SK-N-SH (cell line): ENCODE data around the gene CREB3L1. TPM values are rescaled to one million over a fixed set of nuclear protein-coding genes. Genes with fewer than 3 reads are reported as not detected.

Experiments used
- CTCF ChIA-PET: fragments of 300-600, 350-600 bp; formaldehyde crosslinking; extraction: SDS; loops from one replicate; lab custom pipeline; 2021; lab: Yijun Ruan, JAX
- POLR2A ChIA-PET: fragments of 350-600 bp; sonication (Branson Sonifier 250); formaldehyde crosslinking; extraction: SDS; loops from one replicate; lab custom pipeline; 2020; ENCODE audit warnings: antibody characterized with exemption, inconsistent platforms; lab: Yijun Ruan, JAX
- DNase-seq: peaks from one replicate; pipeline ENCODE4 v3.0.0; 2012
- H2AFZ ChIP-seq: fragments of 200-600 bp; sonication (generic); 2 replicates; pipeline ENCODE4 v1.8.1; 2016; ENCODE audit warnings: antibody characterized with exemption, mild to moderate bottlenecking, low read depth
- H3F3A ChIP-seq: fragments of 200-600 bp; sonication (generic); replicated peaks from 2 replicates; pipeline ENCODE3; 2016; ENCODE audit warnings: antibody characterized with exemption, mild to moderate bottlenecking; ENCODE audit not compliant: insufficient read depth
- H3K27ac ChIP-seq, 2 experiments: fragments of 200-500 bp in 1 of 2; fragments of 200-600 bp in 1 of 2; sonication (Bioruptor generic) in 1 of 2; sonication (generic), shearing (Covaris generic) in 1 of 2; 2 replicates each; pipeline versions ENCODE4 v1.5.1 to v1.6.1; 2014 to 2016; ENCODE audit warnings: low read depth in 2 of 2, inconsistent platforms in 1 of 2, low read length in 1 of 2, mild to moderate bottlenecking in 1 of 2, mixed read lengths in 1 of 2
- H3K27me3 ChIP-seq: fragments of 200-600 bp; sonication (generic), shearing (Covaris generic); 2 replicates; pipeline ENCODE4 v1.6.1; 2016; ENCODE audit warnings: mixed run types; ENCODE audit not compliant: insufficient read depth
- H3K36me3 ChIP-seq, 2 experiments: fragments of 200-500 bp in 1 of 2; fragments of 200-600 bp in 1 of 2; sonication (Bioruptor generic) in 1 of 2; sonication (generic) in 1 of 2; replicated peaks in 1 of 2; 2 replicates each; pipeline versions ENCODE3 to v1.5.1; 2014 to 2016; ENCODE audit warnings: low read length in 1 of 2, mild to moderate bottlenecking in 1 of 2; ENCODE audit not compliant: insufficient read depth in 2 of 2, control insufficient read depth in 1 of 2
- H3K4me1 ChIP-seq, 2 experiments: fragments of 200-500 bp in 1 of 2; fragments of 200-600 bp in 1 of 2; sonication (Bioruptor generic) in 1 of 2; sonication (generic), shearing (Covaris generic) in 1 of 2; 2 replicates each; pipeline versions ENCODE4 v1.5.1 to v1.6.1; 2014 to 2016; ENCODE audit warnings: low read depth in 1 of 2, low read length in 1 of 2, mixed run types in 1 of 2; ENCODE audit not compliant: insufficient read depth in 2 of 2, control insufficient read depth in 1 of 2
- H3K4me2 ChIP-seq: fragments of 200-600 bp; sonication (generic), shearing (Covaris generic); 2 replicates; pipeline ENCODE4 v1.6.1; 2017; ENCODE audit warnings: mixed run types
- H3K4me3 ChIP-seq, 2 experiments: fragments of 200-500 bp in 1 of 2; fragments of 200-600 bp in 1 of 2; sonication (Bioruptor generic) in 1 of 2; sonication (generic), shearing (Covaris generic) in 1 of 2; 2 replicates each; pipeline versions ENCODE4 v1.5.1 to v1.8.1; 2014 to 2016; ENCODE audit warnings: low read depth in 2 of 2, inconsistent platforms in 1 of 2, low read length in 1 of 2, mild to moderate bottlenecking in 1 of 2, mixed read lengths in 1 of 2, moderate library complexity in 1 of 2
- H3K79me2 ChIP-seq: fragments of 200-600 bp; sonication (generic); 2 replicates; pipeline ENCODE4 v1.8.1; 2017; ENCODE audit warnings: mild to moderate bottlenecking; ENCODE audit not compliant: insufficient read depth
- H3K9ac ChIP-seq: fragments of 200-600 bp; sonication (generic); 2 replicates; pipeline ENCODE4 v1.6.1; 2017; ENCODE audit warnings: mixed run types
- H3K9me2 ChIP-seq: fragments of 200-600 bp; sonication (generic); 2 replicates; pipeline ENCODE4 v1.6.1; 2017; ENCODE audit warnings: mixed run types
- H3K9me3 ChIP-seq: fragments of 200-600 bp; sonication (generic); 2 replicates; pipeline ENCODE4 v1.6.1; 2017; ENCODE audit warnings: mixed run types, mild to moderate bottlenecking, moderate library complexity
- H4K20me1 ChIP-seq: fragments of 200-600 bp; sonication (generic); 2 replicates; pipeline ENCODE4 v1.6.1; 2017; ENCODE audit warnings: mild to moderate bottlenecking, mixed run types; ENCODE audit not compliant: insufficient read depth
- CHD2 ChIP-seq: fragments of 150-350 bp; IDR thresholded peaks from 2 replicates; pipeline ENCODE4 v1.6.1; 2018; ENCODE audit warnings: low read length; ENCODE audit not compliant: partially characterized antibody
- CTCF ChIP-seq: fragments of 200-600 bp; sonication (generic); IDR thresholded peaks from 2 replicates; pipeline ENCODE4 v1.6.1; 2017; ENCODE audit warnings: antibody characterized with exemption, mild to moderate bottlenecking, moderate library complexity
- JUND ChIP-seq: IDR thresholded peaks from 2 replicates; pipeline ENCODE4 v1.4.0; 2012
- MEF2A ChIP-seq: IDR thresholded peaks from 2 replicates; pipeline ENCODE4 v1.4.0; 2012; ENCODE audit warnings: low read depth, borderline replicate concordance
- MXI1 ChIP-seq: IDR thresholded peaks from 2 replicates; pipeline ENCODE4 v1.6.1; 2012; ENCODE audit warnings: mild to moderate bottlenecking, low read depth, low read length, improper control_type of control experiment
- NFIC ChIP-seq: IDR thresholded peaks from 2 replicates; pipeline ENCODE4 v1.4.0; 2012; ENCODE audit warnings: borderline replicate concordance
- NRF1 ChIP-seq: IDR thresholded peaks from 2 replicates; pipeline ENCODE4 v1.6.1; 2012; ENCODE audit warnings: low read depth, mild to moderate bottlenecking, low read length
- POLR2AphosphoS5 ChIP-seq: IDR thresholded peaks from 2 replicates; pipeline ENCODE4 v1.6.1; 2012; ENCODE audit warnings: low read depth, low read length
- RAD21 ChIP-seq: IDR thresholded peaks from 2 replicates; pipeline ENCODE4 v1.6.1; 2012; ENCODE audit warnings: mild to moderate bottlenecking, low read length
- RFX5 ChIP-seq: IDR thresholded peaks from 2 replicates; pipeline ENCODE4 v1.6.1; 2012; ENCODE audit warnings: mild to moderate bottlenecking, improper control_type of control experiment, low read length
- SIN3A ChIP-seq: IDR thresholded peaks from 2 replicates; pipeline ENCODE4 v1.6.1; 2012; ENCODE audit warnings: low read depth, mild to moderate bottlenecking, low read length, moderate library complexity, borderline replicate concordance
- TAF1 ChIP-seq: IDR thresholded peaks from 2 replicates; pipeline ENCODE4 v1.6.1; 2012; ENCODE audit warnings: low read depth, mild to moderate bottlenecking, low read length, moderate library complexity, borderline replicate concordance
- TCF12 ChIP-seq: IDR thresholded peaks from 2 replicates; pipeline ENCODE4 v1.4.0; 2012
- TEAD4 ChIP-seq: IDR thresholded peaks from 2 replicates; pipeline ENCODE4 v1.4.0; 2012; ENCODE audit warnings: mild to moderate bottlenecking, borderline replicate concordance; ENCODE audit not compliant: insufficient read depth
- YY1 ChIP-seq: IDR thresholded peaks from 2 replicates; pipeline ENCODE4 v1.4.0; 2012; ENCODE audit warnings: low read depth, mild to moderate bottlenecking
- WGBS: methylation state at CpG from one replicate; pipeline ENCODE4 v1.1.6; 2017; ENCODE audit warnings: low lambda C conversion rate; 5-methylcytosine and 5-hydroxymethylcytosine counted together
- polyA plus RNA-seq, 3 experiments: library from polyadenylated mRNA; depleted of rRNA; stranded (reverse); fragments of >200 nt; gene quantifications; 2 replicates each; pipeline ENCODE4 v1.2.3, GENCODE V29; 2012
- TF ChIP-seq, protein P1 (sequence below): fragments of 150-350 bp; IDR thresholded peaks from 2 replicates; pipeline ENCODE4 v1.6.1; 2016; ENCODE audit warnings: mild to moderate bottlenecking, low read depth, low read length
- TF ChIP-seq, protein P2 (sequence below): IDR thresholded peaks from 2 replicates; pipeline ENCODE4; 2012
- TF ChIP-seq, protein P3 (sequence below): IDR thresholded peaks from 2 replicates; pipeline ENCODE4 v1.6.1; 2012; ENCODE audit warnings: mild to moderate bottlenecking, low read depth, low read length, moderate library complexity

Gene CREB3L1
- polyA plus RNA-seq, 1 of the 3 experiments (the other 2 are of a cell fraction) = 14.0 TPM

GRCh38 chr11:46259971-46260560 is 17.4 kb upstream of the CREB3L1 start:
- no peak overlapping the region for H3K4me3 ChIP-seq
- H2AFZ ChIP-seq = no peak overlapping the region
- TF ChIP-seq NRF1 = no peak
- TF ChIP-seq MXI1 = no peak
- no peak for TF ChIP-seq NFIC
- no peak for TF ChIP-seq CTCF
- no peak for TF ChIP-seq SIN3A
- no peak for TF ChIP-seq RAD21
- TF ChIP-seq RFX5 = no peak
- no peak for TF ChIP-seq YY1
- TF ChIP-seq TAF1 = no peak
- TF ChIP-seq, protein P1, sequence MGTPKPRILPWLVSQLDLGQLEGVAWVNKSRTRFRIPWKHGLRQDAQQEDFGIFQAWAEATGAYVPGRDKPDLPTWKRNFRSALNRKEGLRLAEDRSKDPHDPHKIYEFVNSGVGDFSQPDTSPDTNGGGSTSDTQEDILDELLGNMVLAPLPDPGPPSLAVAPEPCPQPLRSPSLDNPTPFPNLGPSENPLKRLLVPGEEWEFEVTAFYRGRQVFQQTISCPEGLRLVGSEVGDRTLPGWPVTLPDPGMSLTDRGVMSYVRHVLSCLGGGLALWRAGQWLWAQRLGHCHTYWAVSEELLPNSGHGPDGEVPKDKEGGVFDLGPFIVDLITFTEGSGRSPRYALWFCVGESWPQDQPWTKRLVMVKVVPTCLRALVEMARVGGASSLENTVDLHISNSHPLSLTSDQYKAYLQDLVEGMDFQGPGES = no peak
- no peak for TF ChIP-seq POLR2AphosphoS5
- TF ChIP-seq TEAD4 = no peak
- no peaks in the 10 kb centered on the region for H3K9me3 ChIP-seq
- no peak overlapping the region for H3K9ac ChIP-seq
- no peak overlapping the region for H3K27ac ChIP-seq
- H4K20me1 ChIP-seq = no peaks in the 10 kb centered on the region
- H3F3A ChIP-seq = peaks cover 3% of the 10 kb centered on the region
- no peaks in the 10 kb centered on the region for H3K9me2 ChIP-seq
- no peak overlapping the region for H3K4me2 ChIP-seq
- no peaks in the 10 kb centered on the region for H3K79me2 ChIP-seq
- H3K36me3 ChIP-seq = no peaks in the 10 kb centered on the region
- WGBS = 92% methylated on average over 10 of the region's 10 CpGs
- no peak for DNase-seq
- no peaks in the 10 kb centered on the region for H3K27me3 ChIP-seq
- CTCF ChIA-PET = interaction anchor here (1.0 to 1.4 kb wide), 5 partner anchors 18 to 48 kb away, joined by 3 to 5 read pairs (median 5); partner anchors contain the start of gene CREB3L1
- POLR2A ChIA-PET = no interaction called here
- H3K4me1 ChIP-seq = no peaks in the 10 kb centered on the region; a peak in 1 of 4 replicates

DNA sequence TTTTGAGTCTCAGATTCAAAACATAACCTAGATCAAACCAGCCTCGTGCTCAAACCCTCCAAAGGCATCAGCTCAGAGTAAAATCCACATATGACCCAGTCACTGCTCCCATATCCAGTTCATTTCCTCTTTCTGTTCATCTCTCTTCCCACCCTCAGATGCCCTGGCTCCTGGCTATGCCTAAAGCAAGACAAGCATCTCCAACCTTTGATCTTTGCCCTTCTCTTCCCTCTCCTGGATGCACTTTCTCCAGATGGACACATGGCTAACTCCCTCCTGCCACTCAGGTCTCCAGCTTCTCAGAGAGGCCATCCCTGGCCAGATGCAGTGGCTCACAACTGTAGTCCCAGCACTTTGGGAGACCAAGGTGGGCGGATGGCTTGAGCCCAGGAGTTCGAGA is 14.3 kb upstream of the CREB3L1 start:
- no peak for DNase-seq
- Histone ChIP-seq H3K4me3 (no peak overlapping the region), H3K79me2 (no peaks in the 10 kb centered on the region), H3K4me2 (no peak overlapping the region), H3K9me2 (no peaks in the 10 kb centered on the region), H3K9ac (no peak overlapping the region), H3K4me1 (no peaks in the 10 kb centered on the region; a peak in 1 of 4 replicates), H3K27ac (no peak overlapping the region), H3F3A (no peaks in the 10 kb centered on the region), H3K27me3 (no peaks in the 10 kb centered on the region), H2AFZ (no peak overlapping the region), H3K9me3 (no peaks in the 10 kb centered on the region), H3K36me3 (no peaks in the 10 kb centered on the region), H4K20me1 (no peaks in the 10 kb centered on the region)
- 94% methylated on average over 3 of the region's 3 CpGs for WGBS
- POLR2A ChIA-PET = no interaction called here
- CTCF ChIA-PET = interaction anchor here (1.3 to 1.7 kb wide), 2 partner anchors 9 to 24 kb away, joined by 4 read pairs; no protein-coding TSS in a partner anchor
- TF ChIP-seq TAF1 (no peak), TCF12 (no peak), CTCF (no peak), MXI1 (no peak), JUND (no peak), MEF2A (no peak), CHD2 (no peak)
- TF ChIP-seq, protein P2, sequence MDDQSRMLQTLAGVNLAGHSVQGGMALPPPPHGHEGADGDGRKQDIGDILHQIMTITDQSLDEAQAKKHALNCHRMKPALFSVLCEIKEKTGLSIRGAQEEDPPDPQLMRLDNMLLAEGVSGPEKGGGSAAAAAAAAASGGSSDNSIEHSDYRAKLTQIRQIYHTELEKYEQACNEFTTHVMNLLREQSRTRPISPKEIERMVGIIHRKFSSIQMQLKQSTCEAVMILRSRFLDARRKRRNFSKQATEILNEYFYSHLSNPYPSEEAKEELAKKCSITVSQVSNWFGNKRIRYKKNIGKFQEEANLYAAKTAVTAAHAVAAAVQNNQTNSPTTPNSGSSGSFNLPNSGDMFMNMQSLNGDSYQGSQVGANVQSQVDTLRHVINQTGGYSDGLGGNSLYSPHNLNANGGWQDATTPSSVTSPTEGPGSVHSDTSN = no peak
- TF ChIP-seq, protein P3, sequence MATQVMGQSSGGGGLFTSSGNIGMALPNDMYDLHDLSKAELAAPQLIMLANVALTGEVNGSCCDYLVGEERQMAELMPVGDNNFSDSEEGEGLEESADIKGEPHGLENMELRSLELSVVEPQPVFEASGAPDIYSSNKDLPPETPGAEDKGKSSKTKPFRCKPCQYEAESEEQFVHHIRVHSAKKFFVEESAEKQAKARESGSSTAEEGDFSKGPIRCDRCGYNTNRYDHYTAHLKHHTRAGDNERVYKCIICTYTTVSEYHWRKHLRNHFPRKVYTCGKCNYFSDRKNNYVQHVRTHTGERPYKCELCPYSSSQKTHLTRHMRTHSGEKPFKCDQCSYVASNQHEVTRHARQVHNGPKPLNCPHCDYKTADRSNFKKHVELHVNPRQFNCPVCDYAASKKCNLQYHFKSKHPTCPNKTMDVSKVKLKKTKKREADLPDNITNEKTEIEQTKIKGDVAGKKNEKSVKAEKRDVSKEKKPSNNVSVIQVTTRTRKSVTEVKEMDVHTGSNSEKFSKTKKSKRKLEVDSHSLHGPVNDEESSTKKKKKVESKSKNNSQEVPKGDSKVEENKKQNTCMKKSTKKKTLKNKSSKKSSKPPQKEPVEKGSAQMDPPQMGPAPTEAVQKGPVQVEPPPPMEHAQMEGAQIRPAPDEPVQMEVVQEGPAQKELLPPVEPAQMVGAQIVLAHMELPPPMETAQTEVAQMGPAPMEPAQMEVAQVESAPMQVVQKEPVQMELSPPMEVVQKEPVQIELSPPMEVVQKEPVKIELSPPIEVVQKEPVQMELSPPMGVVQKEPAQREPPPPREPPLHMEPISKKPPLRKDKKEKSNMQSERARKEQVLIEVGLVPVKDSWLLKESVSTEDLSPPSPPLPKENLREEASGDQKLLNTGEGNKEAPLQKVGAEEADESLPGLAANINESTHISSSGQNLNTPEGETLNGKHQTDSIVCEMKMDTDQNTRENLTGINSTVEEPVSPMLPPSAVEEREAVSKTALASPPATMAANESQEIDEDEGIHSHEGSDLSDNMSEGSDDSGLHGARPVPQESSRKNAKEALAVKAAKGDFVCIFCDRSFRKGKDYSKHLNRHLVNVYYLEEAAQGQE = no peak
